ENCODE data around the gene SOST.

Gene SOST

DNA sequence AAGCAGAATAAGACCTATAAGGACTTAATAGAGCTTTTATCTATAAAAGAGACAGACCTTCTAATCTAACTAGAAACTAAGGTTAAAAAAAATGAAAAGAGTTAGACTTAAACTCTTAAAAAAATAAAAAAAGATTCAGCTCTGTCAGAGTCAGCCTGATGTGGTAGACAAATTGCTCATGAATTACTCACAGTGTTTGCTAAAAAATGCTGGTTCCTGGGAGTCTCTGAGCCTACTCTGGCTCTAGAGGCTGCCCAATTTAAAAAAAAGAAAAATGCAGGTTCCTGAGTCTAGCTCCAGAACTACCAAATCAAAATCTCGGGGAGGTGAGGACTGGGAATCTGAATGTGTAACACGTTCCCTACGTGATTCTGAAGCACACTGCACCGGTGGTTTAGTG lies 18.1 kb downstream of the SOST start:
- no peak for DNase-seq (ENCODE audit: low spot score)
- no peak for TF ChIP-seq CTCF (IDR thresholded peaks at IDR 0.05; ENCODE audit: extremely low read depth, missing control alignments)

GRCh38 chr17:43737722-43738121 lies 20.9 kb downstream of the SOST start:
- no peak for DNase-seq (ENCODE audit: low spot score)
- no peak for TF ChIP-seq CTCF (IDR thresholded peaks at IDR 0.05; ENCODE audit: extremely low read depth, missing control alignments)

DNA sequence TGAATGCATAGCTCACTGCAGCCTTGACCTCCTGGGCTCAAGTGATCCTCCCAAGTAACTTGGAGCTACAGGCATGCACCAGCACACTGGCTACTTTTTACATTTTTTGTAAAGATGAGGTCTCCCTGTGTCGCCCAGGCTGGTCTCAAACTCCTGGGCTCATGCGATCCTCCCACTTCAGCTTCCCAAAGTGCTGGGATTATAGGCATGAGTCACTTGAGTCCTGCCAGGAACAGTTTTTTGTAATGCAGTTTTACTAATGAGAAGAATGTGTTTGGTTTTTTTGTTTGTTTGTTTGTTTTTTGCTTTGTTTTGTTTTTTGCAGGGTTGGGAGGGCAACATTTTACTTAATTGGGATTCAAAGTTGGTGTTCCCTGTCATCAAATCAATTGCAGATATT lies 22.2 kb downstream of the SOST start:
- DNase-seq (ENCODE audit: low spot score) = no peak
- no peak for TF ChIP-seq CTCF (IDR thresholded peaks at IDR 0.05; ENCODE audit: extremely low read depth, missing control alignments)

GRCh38 chr17:43734376-43734775 lies 24.2 kb downstream of the SOST start:
- no peak for TF ChIP-seq CTCF (IDR thresholded peaks at IDR 0.05; ENCODE audit: extremely low read depth, missing control alignments)
- DNase-seq (ENCODE audit: low spot score) = no peak

DNA sequence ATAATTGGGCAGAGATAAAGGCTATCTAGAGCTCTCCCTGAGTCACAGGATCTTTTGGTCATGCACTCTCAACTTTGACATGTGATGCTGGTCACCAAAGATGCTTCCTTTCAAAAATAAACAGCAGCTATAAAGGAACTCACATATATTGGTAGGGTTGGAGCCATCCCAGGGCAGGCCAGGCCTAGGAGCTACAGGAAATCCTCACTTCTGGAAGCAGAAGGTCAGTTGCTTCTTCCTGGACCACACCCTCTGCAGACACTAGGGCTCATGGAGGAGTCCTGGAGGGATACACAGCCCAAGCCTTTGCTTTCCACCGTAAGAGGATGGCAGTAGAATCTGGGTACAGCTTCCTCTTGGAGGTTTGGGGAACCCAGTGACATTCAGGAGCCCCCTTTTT lies 24.6 kb downstream of the SOST start:
- DNase-seq (ENCODE audit: low spot score) = no peak
- TF ChIP-seq CTCF (IDR thresholded peaks at IDR 0.05; ENCODE audit: extremely low read depth, missing control alignments) = no peak

DNA sequence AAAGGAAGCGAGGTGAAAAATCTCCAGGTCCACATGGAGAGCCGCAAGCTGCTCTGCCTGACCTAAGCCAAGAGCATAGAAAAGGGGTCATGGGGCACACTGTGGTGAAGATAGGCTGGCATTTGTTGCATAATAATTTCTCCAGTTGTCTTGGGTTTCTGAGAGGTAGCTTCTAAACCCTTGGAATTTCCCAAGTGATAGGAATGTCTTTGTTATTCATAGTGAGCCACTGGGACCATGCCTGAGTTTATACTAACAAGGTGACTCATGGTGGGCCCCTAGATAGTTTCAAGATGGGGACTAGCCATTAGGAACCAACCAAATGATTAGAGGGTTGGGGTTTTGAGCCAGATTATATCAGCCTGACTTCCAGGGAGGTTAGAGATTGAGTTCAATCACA lies 25.6 kb downstream of the SOST start:
- TF ChIP-seq CTCF (IDR thresholded peaks at IDR 0.05; ENCODE audit: extremely low read depth, missing control alignments) = no peak
- no peak for DNase-seq (ENCODE audit: low spot score)

- DNase-seq (ENCODE audit: low spot score) = no peak
- TF ChIP-seq CTCF (IDR thresholded peaks at IDR 0.05; ENCODE audit: extremely low read depth, missing control alignments) = no peak
These were observed 30.5 kb downstream of the SOST start for GRCh38 chr17:43728081-43728480.

All from GM20000 (cell line).